Measurements from ENCODE around the gene COL6A3.

DNA sequence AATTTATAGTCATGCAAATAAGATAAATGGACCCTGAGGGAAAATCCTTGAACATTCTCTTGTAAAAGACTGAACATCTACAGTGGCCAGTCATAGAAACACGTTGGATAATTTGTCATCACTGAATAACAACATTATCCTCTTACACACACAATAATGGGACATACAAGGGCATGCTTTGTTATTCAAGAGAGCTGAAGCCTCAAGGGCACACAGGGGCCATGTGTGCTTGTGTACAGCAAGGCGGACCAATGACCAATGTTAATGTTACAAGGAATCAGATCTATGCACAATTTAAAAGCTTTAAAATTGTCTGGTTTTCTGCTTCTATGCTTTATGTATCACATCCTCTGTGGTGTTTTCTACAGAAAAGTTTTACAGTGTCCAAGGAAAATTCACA is 23.7 kb downstream of the COL6A3 start:
- TF ChIP-seq, protein P1, sequence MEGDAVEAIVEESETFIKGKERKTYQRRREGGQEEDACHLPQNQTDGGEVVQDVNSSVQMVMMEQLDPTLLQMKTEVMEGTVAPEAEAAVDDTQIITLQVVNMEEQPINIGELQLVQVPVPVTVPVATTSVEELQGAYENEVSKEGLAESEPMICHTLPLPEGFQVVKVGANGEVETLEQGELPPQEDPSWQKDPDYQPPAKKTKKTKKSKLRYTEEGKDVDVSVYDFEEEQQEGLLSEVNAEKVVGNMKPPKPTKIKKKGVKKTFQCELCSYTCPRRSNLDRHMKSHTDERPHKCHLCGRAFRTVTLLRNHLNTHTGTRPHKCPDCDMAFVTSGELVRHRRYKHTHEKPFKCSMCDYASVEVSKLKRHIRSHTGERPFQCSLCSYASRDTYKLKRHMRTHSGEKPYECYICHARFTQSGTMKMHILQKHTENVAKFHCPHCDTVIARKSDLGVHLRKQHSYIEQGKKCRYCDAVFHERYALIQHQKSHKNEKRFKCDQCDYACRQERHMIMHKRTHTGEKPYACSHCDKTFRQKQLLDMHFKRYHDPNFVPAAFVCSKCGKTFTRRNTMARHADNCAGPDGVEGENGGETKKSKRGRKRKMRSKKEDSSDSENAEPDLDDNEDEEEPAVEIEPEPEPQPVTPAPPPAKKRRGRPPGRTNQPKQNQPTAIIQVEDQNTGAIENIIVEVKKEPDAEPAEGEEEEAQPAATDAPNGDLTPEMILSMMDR (IDR thresholded peaks at IDR 0.05), result no peak
- no peak for TF ChIP-seq POLR2A (IDR thresholded peaks at IDR 0.05)

Data from prostate gland (tissue), 2 donors.